AG04450 (cell line): ENCODE data around the gene OBSCN. TPM values are rescaled to one million over a fixed set of nuclear protein-coding genes. Genes with fewer than 3 reads are reported as not detected.

ENCODE experiments used
- CTCF ChIA-PET: fragments of 300-600, 350-600 bp; formaldehyde crosslinking; extraction: SDS; loops from one replicate; lab custom pipeline; 2022; ENCODE audit warnings: antibody characterized with exemption, inconsistent platforms; lab: Charles Lee
- POLR2A ChIA-PET: fragments of 350-600 bp; formaldehyde crosslinking; extraction: SDS; loops from one replicate; lab custom pipeline; 2021; ENCODE audit warnings: antibody characterized with exemption, inconsistent platforms; lab: Yijun Ruan, JAX
- DNase-seq: peaks from one replicate; pipeline ENCODE4 v3.0.0-alpha.2; 2011; ENCODE audit warnings: low read depth, low spot score
- H3K27ac ChIP-seq: one replicate; pipeline ENCODE4 v1.5.1; 2012; ENCODE audit warnings: low read depth, low read length, control low read depth
- H3K27me3 ChIP-seq: one replicate; pipeline ENCODE4 v1.6.0; 2012; ENCODE audit warnings: low read length; ENCODE audit not compliant: control insufficient read depth, insufficient read depth
- H3K4me3 ChIP-seq: 2 replicates; pipeline ENCODE4 v1.5.1; 2011; ENCODE audit warnings: mild to moderate bottlenecking, low read depth, low read length, control low read depth
- H3K9me3 ChIP-seq: 2 replicates; pipeline ENCODE4 v1.5.1; 2012; ENCODE audit warnings: low read length; ENCODE audit not compliant: control insufficient read depth, insufficient read depth
- polyA plus RNA-seq: library from polyadenylated mRNA; depleted of rRNA; stranded (reverse); fragments of >200 nt; gene quantifications from 2 replicates; pipeline ENCODE4 v1.2.3, GENCODE V29; 2011
- TF ChIP-seq, protein P1 (sequence below): IDR thresholded peaks from 2 replicates; pipeline ENCODE4 v1.5.1; 2011; ENCODE audit warnings: low read depth, low read length, control low read depth, inconsistent platforms

Gene OBSCN
- polyA plus RNA-seq, 1 experiment = 3.9 TPM

DNA sequence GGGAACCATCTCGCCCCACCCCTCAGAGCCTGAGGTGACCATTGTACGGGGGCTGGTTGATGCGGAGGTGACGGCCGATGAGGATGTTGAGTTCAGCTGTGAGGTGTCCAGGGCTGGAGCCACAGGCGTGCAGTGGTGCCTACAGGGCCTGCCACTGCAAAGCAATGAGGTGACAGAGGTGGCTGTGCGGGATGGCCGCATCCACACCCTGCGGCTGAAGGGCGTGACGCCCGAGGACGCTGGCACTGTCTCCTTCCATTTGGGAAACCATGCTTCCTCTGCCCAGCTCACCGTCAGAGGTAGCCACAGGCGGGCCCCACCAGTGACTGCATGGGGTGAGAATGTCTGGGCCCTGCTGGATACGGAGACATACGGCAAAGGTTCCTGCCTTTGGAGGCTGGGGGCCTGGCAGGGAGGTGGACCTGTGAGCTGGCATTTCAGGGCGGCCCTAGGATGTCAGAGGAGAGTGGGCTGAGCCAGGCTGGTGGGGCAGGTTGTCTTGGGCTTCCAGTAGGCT, 100.3 kb downstream of the OBSCN start:
- TF ChIP-seq, protein P1, sequence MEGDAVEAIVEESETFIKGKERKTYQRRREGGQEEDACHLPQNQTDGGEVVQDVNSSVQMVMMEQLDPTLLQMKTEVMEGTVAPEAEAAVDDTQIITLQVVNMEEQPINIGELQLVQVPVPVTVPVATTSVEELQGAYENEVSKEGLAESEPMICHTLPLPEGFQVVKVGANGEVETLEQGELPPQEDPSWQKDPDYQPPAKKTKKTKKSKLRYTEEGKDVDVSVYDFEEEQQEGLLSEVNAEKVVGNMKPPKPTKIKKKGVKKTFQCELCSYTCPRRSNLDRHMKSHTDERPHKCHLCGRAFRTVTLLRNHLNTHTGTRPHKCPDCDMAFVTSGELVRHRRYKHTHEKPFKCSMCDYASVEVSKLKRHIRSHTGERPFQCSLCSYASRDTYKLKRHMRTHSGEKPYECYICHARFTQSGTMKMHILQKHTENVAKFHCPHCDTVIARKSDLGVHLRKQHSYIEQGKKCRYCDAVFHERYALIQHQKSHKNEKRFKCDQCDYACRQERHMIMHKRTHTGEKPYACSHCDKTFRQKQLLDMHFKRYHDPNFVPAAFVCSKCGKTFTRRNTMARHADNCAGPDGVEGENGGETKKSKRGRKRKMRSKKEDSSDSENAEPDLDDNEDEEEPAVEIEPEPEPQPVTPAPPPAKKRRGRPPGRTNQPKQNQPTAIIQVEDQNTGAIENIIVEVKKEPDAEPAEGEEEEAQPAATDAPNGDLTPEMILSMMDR = no peak
- Histone ChIP-seq H3K4me3 (no peak overlapping the region), H3K27me3 (no peaks in the 10 kb centered on the region), H3K27ac (no peak overlapping the region), H3K9me3 (peaks cover 47% of the 10 kb centered on the region)
- POLR2A ChIA-PET = no interaction called here
- CTCF ChIA-PET = no interaction called here
- DNase-seq = no peak

DNA sequence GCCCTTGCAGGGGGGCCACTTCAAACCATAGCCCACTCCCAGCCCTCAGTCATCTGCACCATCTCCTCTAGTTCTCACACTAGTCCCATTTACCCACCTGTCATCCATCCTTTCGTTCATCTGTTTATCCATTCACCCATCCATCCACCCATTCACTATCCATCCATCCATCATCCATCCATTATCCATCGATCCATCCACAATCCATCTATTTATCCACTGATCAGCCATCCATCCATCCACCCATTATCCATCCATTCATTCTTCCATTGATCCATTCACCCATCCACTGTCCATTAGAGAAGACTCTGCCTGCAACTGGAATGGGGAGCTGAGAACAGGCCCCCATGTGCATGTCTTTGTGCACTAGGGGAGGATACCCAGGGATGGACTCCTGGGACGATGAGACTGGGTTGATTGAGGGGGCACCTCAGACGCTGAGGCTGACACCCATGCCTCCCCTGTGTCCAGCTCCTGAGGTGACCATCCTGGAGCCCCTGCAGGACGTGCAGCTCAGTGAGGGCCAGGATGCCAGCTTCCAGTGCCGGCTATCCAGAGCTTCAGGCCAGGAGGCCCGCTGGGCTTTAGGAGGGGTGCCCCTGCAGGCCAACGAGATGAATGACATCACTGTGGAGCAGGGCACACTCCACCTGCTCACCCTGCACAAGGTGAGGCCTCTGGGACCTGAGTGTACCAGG, 100.9 kb downstream of the OBSCN start:
- ChIA-PET CTCF (no interaction called here), POLR2A (no interaction called here)
- H3K27me3 ChIP-seq = no peaks in the 10 kb centered on the region
- H3K4me3 ChIP-seq = no peak overlapping the region
- no peak for DNase-seq
- TF ChIP-seq, protein P1 = 0 out of 2 replicates have a peak, but pooled peaks have one; percentile 8
- peaks cover 51% of the 10 kb centered on the region for H3K9me3 ChIP-seq
- H3K27ac ChIP-seq = no peak overlapping the region

DNA sequence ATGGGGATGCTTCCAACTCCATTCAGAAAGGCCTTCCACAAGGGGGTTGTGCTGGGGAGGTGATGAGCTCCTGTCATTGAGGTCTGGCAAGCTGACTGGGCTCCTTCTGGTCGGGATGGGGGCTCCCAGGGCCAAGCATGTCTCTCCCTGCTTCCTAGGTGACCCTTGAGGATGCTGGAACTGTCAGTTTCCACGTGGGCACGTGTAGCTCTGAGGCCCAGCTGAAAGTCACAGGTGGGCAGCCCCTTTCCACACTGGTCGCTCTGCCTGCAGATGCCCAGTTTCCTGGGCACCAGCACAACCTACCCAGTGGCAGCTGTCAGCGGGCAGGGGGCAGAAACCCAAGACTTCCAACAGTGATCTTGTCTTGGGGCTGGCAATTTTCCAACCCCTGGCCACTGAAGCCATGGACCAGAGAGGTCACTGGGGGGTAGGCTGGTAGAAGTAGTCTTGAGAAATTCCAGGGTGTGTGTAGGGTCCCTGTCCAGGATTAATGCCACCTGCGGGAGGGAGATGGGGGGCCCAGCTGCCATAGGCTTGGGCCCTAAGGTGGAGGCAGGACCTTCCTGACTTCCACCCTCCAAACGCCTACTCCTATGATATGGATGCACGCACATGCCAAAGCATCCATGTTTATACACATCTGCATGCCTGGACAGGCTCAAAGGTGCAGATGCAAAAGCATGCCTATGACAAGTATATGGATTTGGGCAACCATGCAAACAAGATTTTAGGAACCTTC, 101.7 kb downstream of the OBSCN start:
- H3K27ac ChIP-seq = no peak overlapping the region
- CTCF ChIA-PET = no interaction called here
- TF ChIP-seq, protein P1 = no peak
- no peaks in the 10 kb centered on the region for H3K27me3 ChIP-seq
- no peak overlapping the region for H3K4me3 ChIP-seq
- H3K9me3 ChIP-seq = peaks cover 58% of the 10 kb centered on the region
- DNase-seq = no peak
- POLR2A ChIA-PET = no interaction called here

DNA sequence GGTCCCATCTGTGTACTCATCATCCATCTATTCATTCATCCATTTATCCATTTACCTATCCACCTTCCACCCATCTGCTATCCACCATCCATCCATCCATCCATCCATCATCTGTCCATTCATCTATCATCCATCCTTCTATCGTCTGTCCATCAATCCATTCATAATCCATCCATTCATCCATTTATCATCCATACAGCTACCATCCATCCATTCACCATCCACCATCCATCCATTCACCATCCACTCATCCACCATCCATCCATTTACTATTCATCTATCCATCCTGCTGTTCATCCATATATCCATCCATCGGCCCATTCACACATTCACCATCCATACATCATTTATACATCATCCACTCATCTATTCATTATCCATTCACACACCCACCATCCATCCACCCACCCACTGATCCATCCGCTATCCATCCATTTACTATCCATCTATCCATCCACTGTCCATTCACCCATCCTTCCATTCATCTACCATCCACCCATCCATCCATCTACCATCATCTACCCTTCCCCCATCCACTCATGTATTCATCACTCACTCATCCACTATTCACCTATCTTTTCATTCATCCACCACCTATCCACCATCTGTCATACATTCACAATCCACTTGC, 102.4 kb downstream of the OBSCN start:
- H3K27me3 ChIP-seq = no peaks in the 10 kb centered on the region
- TF ChIP-seq, protein P1 = no peak
- ChIA-PET POLR2A (no interaction called here), CTCF (no interaction called here)
- peaks cover 65% of the 10 kb centered on the region for H3K9me3 ChIP-seq
- H3K27ac ChIP-seq = no peak overlapping the region
- no peak for DNase-seq
- H3K4me3 ChIP-seq = no peak overlapping the region

DNA sequence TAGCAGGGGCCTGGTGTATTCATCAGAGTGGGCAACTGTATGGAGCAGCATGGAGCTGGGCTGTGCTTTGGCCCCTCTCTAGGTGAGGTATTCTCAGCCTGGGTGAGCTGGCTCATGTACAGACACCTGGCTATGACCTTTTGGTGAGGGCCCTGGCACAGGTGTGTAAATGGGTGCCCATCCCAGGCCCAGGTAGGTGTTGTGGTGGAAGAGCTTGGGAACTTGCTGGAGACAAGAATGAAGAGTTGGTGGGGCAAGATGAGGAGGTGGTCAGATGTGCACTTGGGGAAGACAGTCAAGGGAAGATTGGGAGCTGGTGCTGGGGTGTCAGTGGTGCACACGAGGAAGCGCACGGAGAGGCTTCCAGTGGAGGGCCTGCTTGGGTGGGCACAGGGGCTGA, 103.2 kb downstream of the OBSCN start:
- ChIA-PET POLR2A (no interaction called here), CTCF (no interaction called here)
- Histone ChIP-seq H3K27ac (no peak overlapping the region), H3K27me3 (no peaks in the 10 kb centered on the region), H3K9me3 (peaks cover 71% of the 10 kb centered on the region), H3K4me3 (no peak overlapping the region)
- TF ChIP-seq, protein P1 = no peak
- no peak for DNase-seq
